Measurements from ENCODE around the gene KCNH1.

DNA sequence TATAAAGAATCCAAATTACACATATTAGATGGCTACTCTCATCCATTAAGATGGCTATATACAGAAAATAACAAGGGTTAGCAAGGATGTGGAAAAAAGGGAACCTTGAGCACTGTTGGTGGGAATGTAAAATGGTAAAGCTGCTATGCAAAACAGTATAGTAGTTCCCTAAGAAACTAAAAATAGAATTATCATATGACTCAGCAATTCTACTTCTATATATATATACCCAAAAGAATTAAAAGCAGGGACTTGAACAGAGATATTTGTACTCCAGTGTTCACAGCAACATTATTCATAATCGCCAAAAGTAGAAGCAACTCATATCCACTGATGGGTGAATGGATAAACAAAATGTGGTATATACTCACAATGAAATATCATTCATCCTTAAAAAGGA, 126.1 kb downstream of the KCNH1 start:
- TF ChIP-seq CTCF (IDR thresholded peaks at IDR 0.05 in 2 of 3, conservative IDR thresholded peaks at IDR 0.05 in 1 of 3; ENCODE audit: control insufficient read depth in 2 of 3, extremely low read depth in 1 of 3, insufficient read depth in 1 of 3, low read depth in 3 of 3, low read length in 3 of 3) (no peak), SP1 (IDR thresholded peaks at IDR 0.05; ENCODE audit: low read depth, low read length) (no peak)

Measured in GM12878 (cell line).